GM18511 (cell line): ENCODE data around the gene DCLK1.
"Not testable (repeated sequence)": the region's sequence is repeated elsewhere in the genome, so short reads cannot be mapped to it uniquely, and the experiment has no call there.

Experiments
- ATAC-seq: cut with Tn5 transposase; IDR thresholded peaks from one replicate; pipeline ENCODE4 v1.9.1; 2021; ENCODE audit warnings: mild to moderate bottlenecking, moderate library complexity; ENCODE audit not compliant: unreplicated experiment

DCLK1 gene

GRCh38 chr13:35988648-35989081 lies 142.5 kb downstream of the DCLK1 start:
- ATAC-seq: no peak

GRCh38 chr13:35987572-35988513 lies 143.3 kb downstream of the DCLK1 start:
- no peak for ATAC-seq

GRCh38 chr13:35984776-35985453 lies 146.3 kb downstream of the DCLK1 start:
- ATAC-seq: no peak

GRCh38 chr13:35984287-35984686 lies 146.9 kb downstream of the DCLK1 start:
- ATAC-seq: no peak

- ATAC-seq: not testable (repeated sequence)
These were observed 147.5 kb downstream of the DCLK1 start for GRCh38 chr13:35983703-35984102.

- ATAC-seq: no peak
These were observed 148.0 kb downstream of the DCLK1 start for GRCh38 chr13:35983206-35983605.

- ATAC-seq: no peak
These were observed 151.7 kb downstream of the DCLK1 start for GRCh38 chr13:35979361-35979951.

- ATAC-seq: peak; percentile 64
These were observed 152.4 kb downstream of the DCLK1 start for GRCh38 chr13:35978607-35979316.

- ATAC-seq: no peak
These were observed 154.1 kb downstream of the DCLK1 start for GRCh38 chr13:35977060-35977459.

- no peak for ATAC-seq
These were observed 155.1 kb downstream of the DCLK1 start for GRCh38 chr13:35976126-35976525.

GRCh38 chr13:35966951-35967350 lies 164.2 kb downstream of the DCLK1 start:
- not testable (repeated sequence) for ATAC-seq

- ATAC-seq: no peak
These were observed 165.2 kb downstream of the DCLK1 start for GRCh38 chr13:35966024-35966423.

GRCh38 chr13:35965226-35965927 lies 165.8 kb downstream of the DCLK1 start:
- ATAC-seq: no peak

- no peak for ATAC-seq
These were observed 166.4 kb downstream of the DCLK1 start for GRCh38 chr13:35964863-35965180.

- ATAC-seq: no peak
These were observed 166.9 kb downstream of the DCLK1 start for GRCh38 chr13:35964011-35964862.

- no peak for ATAC-seq
These were observed 169.5 kb downstream of the DCLK1 start for GRCh38 chr13:35961461-35962220.

- no peak for ATAC-seq
These were observed 170.2 kb downstream of the DCLK1 start for GRCh38 chr13:35961002-35961401.

- no peak for ATAC-seq
These were observed 173.2 kb downstream of the DCLK1 start for GRCh38 chr13:35957996-35958395.

- no peak for ATAC-seq
These were observed 173.9 kb downstream of the DCLK1 start for GRCh38 chr13:35957241-35957731.
